Astrocyte (in vitro differentiated cells and primary cell): Measurements from ENCODE around the gene ZNF431. TPM values are rescaled to one million over a fixed set of nuclear protein-coding genes. Genes with fewer than 3 reads are reported as not detected.
"Not testable (repeated sequence)": the region's sequence is repeated elsewhere in the genome, so short reads cannot be mapped to it uniquely, and the experiment has no call there.

Source experiments
- DNase-seq: peaks from one replicate; pipeline ENCODE4 v3.0.0-alpha.2; 2010; ENCODE audit warnings: low read depth
- FAIRE-seq: peaks from 2 replicates; lab custom pipeline; 2011; peaks lifted over from hg19 to GRCh38; lab: Jason Lieb, UNC
- H2AFZ ChIP-seq: 2 replicates; pipeline ENCODE4 v1.6.0; 2012; ENCODE audit warnings: low read depth, low read length, inconsistent platforms
- H3K27ac ChIP-seq: 2 replicates; pipeline ENCODE4 v1.5.1; 2011; ENCODE audit warnings: low read depth, low read length, inconsistent platforms
- H3K27me3 ChIP-seq: 2 replicates; pipeline ENCODE4 v1.6.0; 2011; ENCODE audit warnings: low read length, inconsistent platforms; ENCODE audit not compliant: insufficient read depth
- H3K36me3 ChIP-seq: 2 replicates; pipeline ENCODE4 v1.5.1; 2011; ENCODE audit warnings: low read length, inconsistent platforms; ENCODE audit not compliant: insufficient read depth
- H3K4me1 ChIP-seq: 2 replicates; pipeline ENCODE4 v1.5.1; 2011; ENCODE audit warnings: low read length, inconsistent platforms; ENCODE audit not compliant: insufficient read depth
- H3K4me2 ChIP-seq: 2 replicates; pipeline ENCODE4 v1.6.0; 2012; ENCODE audit warnings: low read length, inconsistent platforms
- H3K4me3 ChIP-seq: 2 replicates; pipeline ENCODE4 v1.5.1; 2011; ENCODE audit warnings: low read depth, mild to moderate bottlenecking, low read length, inconsistent platforms; ENCODE audit not compliant: insufficient read depth
- H3K79me2 ChIP-seq: 2 replicates; pipeline ENCODE4 v1.6.0; 2012; ENCODE audit warnings: mild to moderate bottlenecking, low read length, inconsistent platforms; ENCODE audit not compliant: insufficient read depth
- H3K9ac ChIP-seq: 2 replicates; pipeline ENCODE4 v1.6.0; 2012; ENCODE audit warnings: mild to moderate bottlenecking, low read length, inconsistent platforms
- H3K9me3 ChIP-seq: 2 replicates; pipeline ENCODE4 v1.5.1; 2012; ENCODE audit warnings: low read depth, mild to moderate bottlenecking, low read length, inconsistent platforms; ENCODE audit not compliant: insufficient read depth
- H4K20me1 ChIP-seq: 2 replicates; pipeline ENCODE4 v1.6.0; 2012; ENCODE audit warnings: low read length, inconsistent platforms; ENCODE audit not compliant: insufficient read depth
- H3K27ac Mint-ChIP-seq: one replicate; pipeline ENCODE4 v1.8.0; 2021; ENCODE audit warnings: mild to moderate bottlenecking, mixed read lengths; ENCODE audit not compliant: unreplicated experiment
- H3K27me3 Mint-ChIP-seq: one replicate; pipeline ENCODE4 v1.8.0; 2021; ENCODE audit warnings: low read depth, mixed read lengths; ENCODE audit not compliant: unreplicated experiment
- H3K36me3 Mint-ChIP-seq: one replicate; pipeline ENCODE4 v1.8.0; 2021; ENCODE audit warnings: low read depth, mixed read lengths; ENCODE audit not compliant: unreplicated experiment
- H3K4me1 Mint-ChIP-seq: one replicate; pipeline ENCODE4 v1.8.0; 2021; ENCODE audit warnings: low read depth, mixed read lengths; ENCODE audit not compliant: unreplicated experiment
- H3K4me3 Mint-ChIP-seq: one replicate; pipeline ENCODE4 v1.8.0; 2021; ENCODE audit warnings: mild to moderate bottlenecking, moderate library complexity, mixed read lengths; ENCODE audit not compliant: unreplicated experiment
- H3K9me3 Mint-ChIP-seq: one replicate; pipeline ENCODE4 v1.8.0; 2021; ENCODE audit warnings: mild to moderate bottlenecking, mixed read lengths; ENCODE audit not compliant: unreplicated experiment
- CTCF ChIP-seq: IDR thresholded peaks from 2 replicates; pipeline ENCODE4 v1.5.1; 2011; ENCODE audit warnings: low read depth, mild to moderate bottlenecking, inconsistent platforms, low read length, moderate library complexity; ENCODE audit not compliant: insufficient read depth
- EZH2 ChIP-seq: IDR thresholded peaks from 2 replicates; pipeline ENCODE4 v1.6.1; 2012; ENCODE audit warnings: mild to moderate bottlenecking, low read length, inconsistent platforms; ENCODE audit not compliant: insufficient read depth
- total RNA-seq: library from RNA; stranded (reverse); gene quantifications from 2 replicates; pipeline ENCODE4 v1.2.1, GENCODE V29; 2021

ZNF431 gene
- total RNA-seq, 1 donor from 2014 or later: 29.4 TPM

DNA sequence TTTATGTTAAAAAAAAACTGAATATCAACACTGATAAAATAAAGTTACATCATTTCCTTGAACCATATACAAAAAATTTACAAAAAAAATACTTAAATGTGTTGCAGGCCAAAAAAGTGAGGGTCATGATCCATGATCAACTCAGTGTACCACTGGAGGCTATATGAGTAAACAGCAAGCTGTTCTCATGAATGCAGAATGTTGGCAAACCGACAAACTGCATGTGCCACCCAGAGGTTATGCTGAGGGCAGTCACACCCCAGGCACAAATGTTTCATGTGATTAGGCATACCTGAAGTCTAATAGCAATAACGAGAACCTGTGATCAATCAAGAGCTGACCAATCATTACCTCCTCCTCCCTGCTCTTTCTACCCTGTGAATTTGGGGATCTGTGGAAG lies 91.9 kb downstream of the ZNF431 start:
- H3K9me3 Mint-ChIP-seq: peaks cover 17% of the 10 kb centered on the region
- no peak for TF ChIP-seq EZH2
- TF ChIP-seq CTCF: no peak
- Histone ChIP-seq H3K9me3 (peaks cover 2% of the 10 kb centered on the region), H3K4me2 (no peak overlapping the region), H3K4me1 (no peaks in the 10 kb centered on the region), H3K79me2 (no peaks in the 10 kb centered on the region), H3K36me3 (no peaks in the 10 kb centered on the region), H3K27me3 (no peaks in the 10 kb centered on the region), H3K27ac (no peak overlapping the region), H3K9ac (no peak overlapping the region), H2AFZ (no peak overlapping the region), H4K20me1 (no peaks in the 10 kb centered on the region), H3K4me3 (no peak overlapping the region)
- FAIRE-seq (no peak), DNase-seq (no peak)
- H3K27me3 Mint-ChIP-seq: no peaks in the 10 kb centered on the region
- no peaks in the 10 kb centered on the region for H3K36me3 Mint-ChIP-seq
- no peak overlapping the region for H3K4me3 Mint-ChIP-seq
- no peaks in the 10 kb centered on the region for H3K4me1 Mint-ChIP-seq
- H3K27ac Mint-ChIP-seq: no peak overlapping the region

- H3K27ac ChIP-seq, H3K4me3 Mint-ChIP-seq, H2AFZ ChIP-seq, H3K4me3 ChIP-seq, H3K4me1 ChIP-seq, H3K4me2 ChIP-seq, H3K9me3 ChIP-seq, H3K36me3 Mint-ChIP-seq, H3K79me2 ChIP-seq, H3K36me3 ChIP-seq, H4K20me1 ChIP-seq, FAIRE-seq, H3K9me3 Mint-ChIP-seq, H3K27me3 Mint-ChIP-seq, DNase-seq, H3K4me1 Mint-ChIP-seq, H3K27me3 ChIP-seq, H3K9ac ChIP-seq, H3K27ac Mint-ChIP-seq: not testable (repeated sequence)
These were observed 94.9 kb downstream of the ZNF431 start for GRCh38 chr19:21236751-21237150.

- no peaks in the 10 kb centered on the region for H3K27me3 Mint-ChIP-seq
These were observed 96.8 kb downstream of the ZNF431 start for GRCh38 chr19:21238670-21239069.

More at GRCh38 chr19:21238670-21239069, 96.8 kb downstream of the ZNF431 start:
- H3K9ac ChIP-seq: no peak overlapping the region
- no peak overlapping the region for H2AFZ ChIP-seq
- H3K79me2 ChIP-seq: no peaks in the 10 kb centered on the region
- no peak overlapping the region for H3K27ac ChIP-seq
- DNase-seq: no peak
- no peaks in the 10 kb centered on the region for H3K4me1 Mint-ChIP-seq
- H3K4me3 Mint-ChIP-seq: no peak overlapping the region
- H3K36me3 Mint-ChIP-seq: no peaks in the 10 kb centered on the region
- H3K36me3 ChIP-seq: no peaks in the 10 kb centered on the region
- H4K20me1 ChIP-seq: no peaks in the 10 kb centered on the region
- H3K27ac Mint-ChIP-seq: no peak overlapping the region
- H3K4me3 ChIP-seq: no peak overlapping the region
- no peaks in the 10 kb centered on the region for H3K4me1 ChIP-seq
- TF ChIP-seq CTCF: no peak
- TF ChIP-seq EZH2: no peak
- H3K9me3 ChIP-seq: peaks cover 5% of the 10 kb centered on the region
- peaks cover 3% of the 10 kb centered on the region for H3K9me3 Mint-ChIP-seq
- H3K4me2 ChIP-seq: no peak overlapping the region
- H3K27me3 ChIP-seq: no peaks in the 10 kb centered on the region
- no peak for FAIRE-seq

Other genes starting within 250 kb of the ZNF431 start
- gene ZNF85, start 218.8 kb upstream of the ZNF431 start, total RNA-seq: 14.7 and 15.3 TPM in 2 replicates
- gene ZNF430, start 121.4 kb upstream of the ZNF431 start, total RNA-seq: 12.3 and 15.4 TPM in 2 replicates
- 17.6 and 22.6 TPM in 2 replicates for gene ZNF714, start 59.8 kb upstream of the ZNF431 start, total RNA-seq
- gene ZNF708, start 187.4 kb downstream of the ZNF431 start, total RNA-seq: 13.8 and 20.0 TPM in 2 replicates
- gene ZNF738, start 217.0 kb downstream of the ZNF431 start, total RNA-seq: 13.1 and 18.6 TPM in 2 replicates